Endothelial cell (in vitro differentiated cells): ENCODE results near the gene SOX15. TPM values are rescaled to one million over a fixed set of nuclear protein-coding genes. Genes with fewer than 3 reads are reported as not detected.
"Not testable (repeated sequence)": the region's sequence is repeated elsewhere in the genome, so short reads cannot be mapped to it uniquely, and the experiment has no call there.

Source experiments
- DNase-seq: peaks from one replicate; pipeline ENCODE4 v3.0.0; 2021; ENCODE audit warnings: low spot score
- H3K27ac Mint-ChIP-seq: one replicate; pipeline ENCODE4 v1.8.0; 2021; ENCODE audit warnings: mixed read lengths, inconsistent platforms; ENCODE audit not compliant: unreplicated experiment
- H3K27me3 Mint-ChIP-seq: one replicate; pipeline ENCODE4 v1.8.0; 2021; ENCODE audit warnings: mild to moderate bottlenecking, moderate library complexity, mixed read lengths, inconsistent platforms; ENCODE audit not compliant: unreplicated experiment
- H3K36me3 Mint-ChIP-seq: one replicate; pipeline ENCODE4 v1.8.0; 2021; ENCODE audit warnings: mild to moderate bottlenecking, low read depth, mixed read lengths, inconsistent platforms; ENCODE audit not compliant: unreplicated experiment
- H3K4me1 Mint-ChIP-seq: one replicate; pipeline ENCODE4 v1.8.0; 2021; ENCODE audit warnings: mild to moderate bottlenecking, mixed read lengths, inconsistent platforms; ENCODE audit not compliant: unreplicated experiment
- H3K4me3 Mint-ChIP-seq: one replicate; pipeline ENCODE4 v1.8.0; 2021; ENCODE audit warnings: mild to moderate bottlenecking, mixed read lengths, inconsistent platforms; ENCODE audit not compliant: unreplicated experiment
- H3K9me3 Mint-ChIP-seq: one replicate; pipeline ENCODE4 v1.8.0; 2021; ENCODE audit warnings: mixed read lengths, inconsistent platforms; ENCODE audit not compliant: unreplicated experiment
- CTCF ChIP-seq: fragments of 200-600 bp; sonication (generic); IDR thresholded peaks from one replicate; pipeline ENCODE4 v1.5.0; 2021; ENCODE audit warnings: antibody characterized with exemption; ENCODE audit not compliant: unreplicated experiment
- total RNA-seq: library from RNA; stranded (reverse); fragmentation: NEBNext Ultra II Directional; extraction: Animal tissue kit (Norgen Biotek cat#: 25700); gene quantifications from one replicate; pipeline ENCODE4 v1.2.1, GENCODE V29; 2021; ENCODE audit not compliant: unreplicated experiment

SOX15 gene
- total RNA-seq, 1 donor from 2014 or later = 1.3 TPM

- Mint-ChIP-seq H3K36me3 (no peaks in the 10 kb centered on the region), H3K4me1 (peaks cover 8% of the 10 kb centered on the region), H3K27me3 (peaks cover 10% of the 10 kb centered on the region), H3K9me3 (no peaks in the 10 kb centered on the region), H3K27ac (no peak overlapping the region), H3K4me3 (peak overlapping the region; percentile 88)
- TF ChIP-seq CTCF = no peak
- DNase-seq = no peak
These were observed 36.4 kb upstream of the SOX15 start for GRCh38 chr17:7626307-7626706.

- DNase-seq, H3K4me1 Mint-ChIP-seq, H3K27ac Mint-ChIP-seq, H3K36me3 Mint-ChIP-seq, H3K9me3 Mint-ChIP-seq: not testable (repeated sequence)
- H3K27me3 Mint-ChIP-seq = peaks cover 10% of the 10 kb centered on the region
- H3K4me3 Mint-ChIP-seq = peak overlapping the region; percentile 31
These were observed 35.9 kb upstream of the SOX15 start for GRCh38 chr17:7625749-7626148.

GRCh38 chr17:7623661-7624060 lies 33.8 kb upstream of the SOX15 start:
- Mint-ChIP-seq H3K4me3 (no peak overlapping the region), H3K27me3 (peaks cover 7% of the 10 kb centered on the region), H3K4me1 (peaks cover 10% of the 10 kb centered on the region), H3K9me3 (no peaks in the 10 kb centered on the region), H3K27ac (no peak overlapping the region), H3K36me3 (no peaks in the 10 kb centered on the region)
- DNase-seq = no peak
- no peak for TF ChIP-seq CTCF

GRCh38 chr17:7620835-7621234 lies 30.9 kb upstream of the SOX15 start:
- Mint-ChIP-seq H3K4me1 (peaks cover 5% of the 10 kb centered on the region), H3K36me3 (no peaks in the 10 kb centered on the region), H3K27me3 (peaks cover 7% of the 10 kb centered on the region), H3K9me3 (no peaks in the 10 kb centered on the region), H3K27ac (no peak overlapping the region), H3K4me3 (no peak overlapping the region)
- TF ChIP-seq CTCF = no peak
- no peak for DNase-seq

GRCh38 chr17:7618608-7619007 lies 28.7 kb upstream of the SOX15 start:
- DNase-seq = no peak
- Mint-ChIP-seq H3K9me3 (no peaks in the 10 kb centered on the region), H3K4me3 (no peak overlapping the region), H3K4me1 (peaks cover 10% of the 10 kb centered on the region), H3K36me3 (peaks cover 1% of the 10 kb centered on the region), H3K27me3 (peaks cover 4% of the 10 kb centered on the region), H3K27ac (peak overlapping the region; percentile 6)
- TF ChIP-seq CTCF = no peak
